MCF 10A (cell line): ENCODE results near the gene TCHP. TPM values are rescaled to one million over a fixed set of nuclear protein-coding genes. Genes with fewer than 3 reads are reported as not detected.

Experiments used
- BruUV-seq: library from RNA; stranded (reverse); fragments of 400-500 nt; replicated peaks from 2 replicates; lab custom pipeline; 2021; lab: Mats Ljungman, UMichigan
- CTCF ChIA-PET: fragments of 300-600 bp; sonication (Branson Sonifier 250); formaldehyde crosslinking; extraction: SDS; loops from one replicate; lab custom pipeline; 2021; ENCODE audit warnings: antibody characterized with exemption, inconsistent platforms; lab: Yijun Ruan, JAX
- POLR2A ChIA-PET: fragments of 300-600, 350-650 bp; sonication (Branson Sonifier 250); formaldehyde crosslinking; extraction: SDS; loops from one replicate; lab custom pipeline; 2020; ENCODE audit warnings: antibody characterized with exemption, inconsistent platforms; lab: Yijun Ruan, JAX
- DNase-seq: peaks from one replicate; pipeline ENCODE4 v3.0.0-alpha.2; 2018; ENCODE audit not compliant: unreplicated experiment
- H3K27ac Mint-ChIP-seq: one replicate; pipeline ENCODE4 v1.8.0; 2022; ENCODE audit warnings: mild to moderate bottlenecking, low read depth, mixed read lengths; ENCODE audit not compliant: unreplicated experiment
- H3K27me3 Mint-ChIP-seq: one replicate; pipeline ENCODE4 v1.8.0; 2022; ENCODE audit warnings: mixed read lengths; ENCODE audit not compliant: insufficient read depth, unreplicated experiment
- H3K36me3 Mint-ChIP-seq: one replicate; pipeline ENCODE4 v1.8.0; 2022; ENCODE audit warnings: mild to moderate bottlenecking, moderate library complexity, mixed read lengths; ENCODE audit not compliant: insufficient read depth, unreplicated experiment
- H3K4me1 Mint-ChIP-seq: one replicate; pipeline ENCODE4 v1.8.0; 2022; ENCODE audit warnings: mixed read lengths; ENCODE audit not compliant: insufficient read depth, unreplicated experiment
- H3K4me3 Mint-ChIP-seq: one replicate; pipeline ENCODE4 v1.8.0; 2022; ENCODE audit warnings: mild to moderate bottlenecking, moderate library complexity, mixed read lengths; ENCODE audit not compliant: unreplicated experiment
- H3K9me3 Mint-ChIP-seq: one replicate; pipeline ENCODE4 v1.8.0; 2022; ENCODE audit warnings: mixed read lengths; ENCODE audit not compliant: unreplicated experiment
- CTCF ChIP-seq: fragments of 200-600 bp; IDR thresholded peaks from one replicate; pipeline ENCODE4 v1.8.0; 2022; ENCODE audit warnings: antibody characterized with exemption, mild to moderate bottlenecking; ENCODE audit not compliant: unreplicated experiment
- intact Hi-C: fragments of 100-400 bp; cut with micrococcal nuclease; formaldehyde crosslinking; loops from 2 replicates; pipeline ENCODE4 v1.14.1; 2022
- total RNA-seq: library from RNA; stranded (reverse); gene quantifications from 2 replicates; pipeline ENCODE4 v1.2.3, GENCODE V29; 2022

Gene TCHP
- total RNA-seq, 1 experiment from 2014 or later: 36.3 TPM

- H3K4me3 Mint-ChIP-seq: no peak overlapping the region
- intact Hi-C loops: no loop called here
- CTCF ChIA-PET: interaction anchor here (1.2 kb wide), 1 partner anchor 77 kb away, joined by 4 read pairs; no protein-coding TSS in a partner anchor
- no peak for TF ChIP-seq CTCF
- no peaks in the 10 kb centered on the region for H3K9me3 Mint-ChIP-seq
- H3K4me1 Mint-ChIP-seq: no peaks in the 10 kb centered on the region
- no TSS peak for BruUV-seq
- no peak for DNase-seq
- H3K36me3 Mint-ChIP-seq: peaks cover 30% of the 10 kb centered on the region
- POLR2A ChIA-PET: no interaction called here
- H3K27ac Mint-ChIP-seq: no peak overlapping the region
- H3K27me3 Mint-ChIP-seq: no peaks in the 10 kb centered on the region
Observed at GRCh38 chr12:109921982-109922381, 21.9 kb downstream of the TCHP start.

- intact Hi-C loops: no loop called here
Observed at GRCh38 chr12:109923038-109923437, 23.0 kb downstream of the TCHP start.

GRCh38 chr12:109923481-109924245 lies 23.6 kb downstream of the TCHP start:
- Mint-ChIP-seq H3K36me3 (peaks cover 26% of the 10 kb centered on the region), H3K27me3 (no peaks in the 10 kb centered on the region), H3K9me3 (no peaks in the 10 kb centered on the region), H3K27ac (peak overlapping the region; percentile 37), H3K4me1 (no peaks in the 10 kb centered on the region), H3K4me3 (no peak overlapping the region)
- no peak for DNase-seq
- ChIA-PET POLR2A (no interaction called here), CTCF (interaction anchor here (1.2 kb wide), 1 partner anchor 78 kb away, joined by 4 read pairs; no protein-coding TSS in a partner anchor)
- no peak for TF ChIP-seq CTCF
- intact Hi-C loops: no loop called here
- BruUV-seq: no TSS peak

More at GRCh38 chr12:109923038-109923437, 23.0 kb downstream of the TCHP start:
- Mint-ChIP-seq H3K4me1 (no peaks in the 10 kb centered on the region), H3K4me3 (no peak overlapping the region), H3K36me3 (peaks cover 29% of the 10 kb centered on the region), H3K27me3 (no peaks in the 10 kb centered on the region), H3K9me3 (no peaks in the 10 kb centered on the region), H3K27ac (peak overlapping the region; percentile 37)
- DNase-seq: no peak
- CTCF ChIA-PET: interaction anchor here (0.7 to 1.2 kb wide), 2 partner anchors 78 to 88 kb away, joined by 4 read pairs; no protein-coding TSS in a partner anchor
- no TSS peak for BruUV-seq
- no peak for TF ChIP-seq CTCF
- POLR2A ChIA-PET: no interaction called here

- ChIA-PET POLR2A (no interaction called here), CTCF (interaction anchor here (0.6 to 3.2 kb wide), 6 partner anchors 11 to 454 kb away, joined by 3 to 21 read pairs (median 6); no protein-coding TSS in a partner anchor)
- TF ChIP-seq CTCF: no peak
- peaks cover 16% of the 10 kb centered on the region for H3K36me3 Mint-ChIP-seq
- no TSS peak for BruUV-seq
- intact Hi-C loops: no loop called here
- no peak overlapping the region for H3K4me3 Mint-ChIP-seq
- no peaks in the 10 kb centered on the region for H3K27me3 Mint-ChIP-seq
- DNase-seq: no peak
- no peak overlapping the region for H3K27ac Mint-ChIP-seq
- H3K4me1 Mint-ChIP-seq: no peaks in the 10 kb centered on the region
- H3K9me3 Mint-ChIP-seq: no peaks in the 10 kb centered on the region
Observed at GRCh38 chr12:109925185-109925840, 25.2 kb downstream of the TCHP start.
